NCI-H128 (cell line): Measurements from ENCODE around the gene SCN9A.

Experiments used
- DNase-seq: peaks from one replicate; lab custom pipeline; 2025; ENCODE audit not compliant: unreplicated experiment; lab: John Stamatoyannopoulos, UW

The SCN9A gene

DNA sequence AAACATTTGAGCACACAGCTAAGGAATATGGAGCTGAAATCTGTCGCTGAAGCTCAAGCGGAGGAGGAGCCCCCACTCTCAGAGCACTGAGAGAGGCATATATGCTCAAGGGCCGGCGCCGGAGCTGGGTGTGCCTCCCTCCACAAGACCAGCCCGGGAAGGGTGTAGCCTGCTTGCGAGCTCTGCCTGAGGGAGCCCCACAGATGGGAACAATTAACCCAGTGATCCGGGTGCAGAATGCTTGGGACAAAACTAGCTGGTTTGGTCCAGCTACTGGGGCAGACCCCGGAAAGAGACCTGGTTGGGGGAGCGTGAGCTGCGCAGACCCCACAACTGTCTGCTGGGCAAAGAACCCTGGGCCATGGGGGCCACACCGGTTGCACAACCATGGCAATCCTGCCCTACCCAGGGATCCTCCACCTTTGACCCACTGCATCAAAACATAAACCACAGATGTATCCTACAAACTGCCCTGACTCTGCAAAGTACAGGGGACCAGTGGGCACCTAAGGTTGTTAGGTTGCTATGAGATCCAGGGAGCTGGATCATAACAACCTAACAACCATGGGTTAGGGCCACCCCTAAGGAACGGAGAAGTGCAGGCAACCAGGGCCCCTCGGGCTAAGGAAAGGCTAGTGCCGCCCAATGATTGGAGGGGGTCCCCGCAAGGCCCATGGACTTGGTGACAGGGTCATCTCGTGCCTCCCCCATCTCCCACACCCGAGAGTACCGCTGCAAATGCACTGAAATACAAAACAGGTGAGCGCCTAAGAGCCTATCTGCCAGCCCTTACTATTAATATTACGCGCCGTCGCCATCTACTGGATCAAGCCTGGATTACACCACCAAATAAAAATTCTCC lies 194.6 kb downstream of the SCN9A start:
- peak; percentile 2 for DNase-seq

- DNase-seq = no peak
Measured at GRCh38 chr2:166179201-166179600, 196.5 kb downstream of the SCN9A start.

GRCh38 chr2:166173263-166173662 lies 202.5 kb downstream of the SCN9A start:
- no peak for DNase-seq

DNA sequence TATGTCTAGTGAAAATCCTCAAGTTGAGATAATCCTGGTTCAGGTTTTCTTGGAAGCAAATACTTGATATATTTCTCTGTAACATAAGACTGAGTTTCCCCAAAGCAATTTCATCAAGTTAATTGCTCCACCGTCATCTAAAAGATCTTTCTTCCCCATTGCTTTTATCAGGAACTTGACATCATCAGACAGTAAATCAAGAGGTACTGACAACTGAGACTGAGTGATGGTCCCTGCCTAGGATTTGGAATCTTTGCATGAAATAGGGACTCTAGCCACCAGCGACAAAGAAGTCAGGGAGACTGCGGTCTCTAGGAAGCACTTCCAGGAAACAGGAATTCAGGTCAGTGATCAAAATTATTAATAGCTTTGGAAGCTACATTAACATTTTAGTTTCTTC lies 204.5 kb downstream of the SCN9A start:
- DNase-seq = no peak

- DNase-seq = no peak
Measured at GRCh38 chr2:166170356-166170755, 205.4 kb downstream of the SCN9A start.

- DNase-seq = no peak
Measured at GRCh38 chr2:166167449-166167848, 208.3 kb downstream of the SCN9A start.

GRCh38 chr2:166163775-166164174 lies 212.0 kb downstream of the SCN9A start:
- no peak for DNase-seq

GRCh38 chr2:166158546-166158945 lies 217.2 kb downstream of the SCN9A start:
- no peak for DNase-seq

DNA sequence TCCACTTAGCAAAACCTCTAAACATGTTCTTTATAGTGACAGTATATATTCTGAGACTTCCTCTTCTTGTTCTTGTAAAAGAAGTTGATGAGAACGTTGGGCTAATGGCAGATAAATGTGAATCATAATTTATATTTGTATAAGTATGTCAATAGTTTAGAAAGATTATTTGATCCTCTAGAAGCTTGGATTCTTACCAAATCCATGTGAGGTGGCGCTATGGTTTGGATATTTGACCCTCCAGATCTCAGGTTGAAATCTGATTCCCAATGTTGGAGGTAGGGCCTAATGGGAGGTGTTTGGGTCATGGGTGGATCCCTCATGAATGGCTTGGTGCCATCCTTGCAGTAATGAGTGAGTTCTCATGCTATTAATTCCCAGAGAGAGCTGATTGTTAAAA lies 218.2 kb downstream of the SCN9A start:
- DNase-seq = no peak

DNA sequence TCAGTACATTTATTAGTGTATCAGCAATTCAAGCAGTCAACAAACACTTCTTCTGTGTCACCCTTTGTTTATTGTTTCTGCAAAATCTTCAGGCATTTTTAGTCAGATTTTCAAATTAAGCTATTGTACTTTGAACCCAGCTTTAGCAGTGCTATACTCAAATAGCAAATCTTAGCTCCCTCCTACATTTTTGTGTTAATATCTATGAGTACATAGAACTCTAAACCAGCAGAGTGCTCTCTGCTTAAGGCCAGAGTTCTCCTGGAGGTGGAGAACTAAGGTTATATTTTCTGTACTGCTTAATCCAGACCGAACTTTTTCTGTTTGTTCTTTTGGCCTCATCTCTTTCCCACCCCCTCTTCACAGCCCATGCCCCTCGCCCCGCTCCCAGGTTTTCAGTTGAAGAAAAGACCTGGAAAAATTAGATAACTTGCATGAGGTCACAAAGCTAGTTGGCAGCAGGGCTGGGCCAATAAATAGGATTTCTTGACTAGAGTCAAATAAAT lies 218.7 kb downstream of the SCN9A start:
- DNase-seq = no peak

DNA sequence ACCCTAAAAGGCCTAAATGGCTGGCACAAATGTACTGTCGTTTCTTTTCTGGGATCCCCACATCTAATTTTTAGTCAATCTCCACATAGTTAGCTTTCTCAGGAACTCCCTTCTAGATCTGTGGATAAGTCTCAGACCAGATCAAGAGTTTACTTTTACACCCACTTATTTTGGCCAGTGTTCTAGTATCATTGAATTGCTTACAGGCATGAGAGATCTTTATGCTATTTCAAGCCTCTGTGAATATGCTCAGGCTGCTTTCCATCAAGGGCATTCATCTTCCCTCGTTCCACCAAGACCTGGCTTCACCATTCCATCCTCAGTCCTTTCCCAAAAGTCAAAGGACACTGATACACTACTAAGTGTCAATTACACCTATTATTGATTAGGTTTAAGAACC lies 220.2 kb downstream of the SCN9A start:
- no peak for DNase-seq

DNA sequence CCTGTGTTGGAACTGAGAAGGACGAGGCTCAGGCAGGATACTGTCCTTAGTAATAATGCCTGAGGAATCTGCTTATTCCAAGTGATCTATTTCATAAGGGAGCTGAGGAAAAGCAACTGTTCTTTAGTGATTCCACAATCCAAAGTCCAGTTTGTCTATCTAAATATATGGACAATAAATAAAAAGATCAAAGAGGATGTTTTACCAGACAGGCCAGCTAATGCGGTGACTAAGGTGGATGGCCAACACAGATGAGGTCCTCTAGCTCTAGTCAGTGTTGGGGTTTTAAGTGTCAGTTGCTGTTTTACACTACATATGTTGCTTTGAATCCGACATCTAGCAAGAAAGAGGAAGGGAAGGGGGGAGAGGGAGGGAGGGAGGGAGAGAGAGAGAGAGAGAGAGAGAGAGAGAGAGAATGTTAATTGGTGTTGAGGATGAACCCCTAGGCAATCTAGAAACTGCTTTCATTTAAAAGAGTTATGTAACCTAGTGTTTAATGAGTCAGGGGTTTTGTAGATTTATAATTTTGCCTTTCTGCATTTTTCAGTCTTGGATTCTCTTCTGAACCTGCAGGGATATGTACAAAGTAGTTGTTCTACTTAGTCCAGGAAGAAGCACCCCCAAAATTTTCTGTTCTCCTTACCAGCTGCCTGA lies 220.9 kb downstream of the SCN9A start:
- DNase-seq = no peak

GRCh38 chr2:166152064-166152463 lies 223.7 kb downstream of the SCN9A start:
- no peak for DNase-seq

GRCh38 chr2:166148500-166149400 lies 227.0 kb downstream of the SCN9A start:
- DNase-seq = no peak

GRCh38 chr2:166147883-166148282 lies 227.9 kb downstream of the SCN9A start:
- no peak for DNase-seq
